ENCODE data around the gene UBE3D.

UBE3D gene, protein sequence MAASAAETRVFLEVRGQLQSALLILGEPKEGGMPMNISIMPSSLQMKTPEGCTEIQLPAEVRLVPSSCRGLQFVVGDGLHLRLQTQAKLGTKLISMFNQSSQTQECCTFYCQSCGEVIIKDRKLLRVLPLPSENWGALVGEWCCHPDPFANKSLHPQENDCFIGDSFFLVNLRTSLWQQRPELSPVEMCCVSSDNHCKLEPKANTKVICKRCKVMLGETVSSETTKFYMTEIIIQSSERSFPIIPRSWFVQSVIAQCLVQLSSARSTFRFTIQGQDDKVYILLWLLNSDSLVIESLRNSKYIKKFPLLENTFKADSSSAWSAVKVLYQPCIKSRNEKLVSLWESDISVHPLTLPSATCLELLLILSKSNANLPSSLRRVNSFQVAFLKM
- 6.4 to 9.5 (median 8.5) reads per million in 3 donors for total RNA-seq

DNA sequence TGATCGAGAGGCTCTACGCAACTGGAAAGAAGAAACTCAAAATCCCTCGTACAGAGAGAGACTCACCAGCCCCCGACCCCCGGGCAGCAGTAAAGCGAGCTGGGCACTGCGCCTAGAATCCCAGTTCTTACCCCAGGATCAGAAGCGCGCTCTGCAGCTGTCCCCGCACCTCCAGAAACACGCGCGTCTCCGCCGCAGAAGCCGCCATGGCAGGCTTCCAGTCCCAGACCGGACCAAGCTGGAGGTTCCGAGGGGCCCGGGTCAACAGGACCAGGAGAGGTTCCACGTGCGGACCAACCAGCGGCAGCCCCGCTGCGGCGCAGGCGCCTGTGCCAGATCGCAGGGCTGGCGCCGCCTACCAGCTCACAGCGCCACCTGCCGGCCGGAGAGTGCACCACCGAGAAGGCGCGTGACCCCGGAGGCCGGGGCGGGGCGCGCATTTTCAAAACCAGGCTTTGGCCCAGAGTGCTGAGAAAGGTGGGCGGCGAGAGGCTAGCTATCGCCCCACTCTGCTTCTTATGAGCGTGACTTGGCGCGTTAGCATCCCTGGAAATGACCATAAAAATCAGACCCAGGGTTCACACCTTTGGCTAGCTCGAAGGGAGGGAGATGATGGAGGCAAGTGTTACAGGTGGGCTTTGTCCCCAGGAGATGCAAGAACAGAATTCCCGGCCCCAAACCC lies at the start of gene UBE3D:
UBE3D (minus strand) TSS at position 331 of the 682 bp plus-strand sequence; CDS start at position 208, 123 bp downstream.
- H3K9me3 ChIP-seq (ENCODE audit: control insufficient read depth, low read length): no peaks in the 10 kb centered on the region
- DNase-seq: peak; percentile 80 to 89 (median 84)
- no peaks in the 10 kb centered on the region for H3K36me3 ChIP-seq (ENCODE audit: control insufficient read depth, insufficient read depth, low read length)
- peak within 1 kb of the TSS; percentile 79 for H3K4me3 ChIP-seq (ENCODE audit: insufficient read depth, low read depth, low read length, poor library complexity, severe bottlenecking)
- no peaks in the 10 kb centered on the region for H3K27me3 ChIP-seq (replicated peaks; ENCODE audit: control insufficient read depth, insufficient read depth, low read length, poor library complexity, severe bottlenecking)
- H3K27ac ChIP-seq (ENCODE audit: insufficient read depth, low read length, poor library complexity, severe bottlenecking): peak within 1 kb of the TSS; percentile 33
- peaks cover 7% of the 10 kb centered on the region for H3K4me1 ChIP-seq (ENCODE audit: control insufficient read depth, insufficient read depth, low read length, poor library complexity, severe bottlenecking)

DNA sequence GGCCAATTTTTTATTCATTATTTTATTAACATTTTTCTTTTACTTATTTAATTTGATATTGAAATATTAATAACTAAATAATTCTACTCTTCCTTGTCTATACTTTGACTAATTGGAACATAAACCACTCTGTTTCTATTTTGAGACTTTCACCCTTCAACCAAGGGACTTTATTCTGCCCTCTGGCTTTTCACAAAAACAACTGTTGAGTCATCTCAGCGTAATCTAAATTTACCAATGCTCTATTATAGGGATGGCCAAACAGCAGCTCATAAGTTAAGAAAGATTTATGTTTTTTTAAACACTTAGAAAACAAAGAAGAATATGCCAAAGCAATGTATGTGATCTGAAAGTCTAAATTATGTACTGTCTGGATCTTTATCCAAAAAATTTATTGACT lies 48.5 kb upstream of the UBE3D start:
- Histone ChIP-seq H3K36me3 (ENCODE audit: control insufficient read depth, insufficient read depth, low read length) (peaks cover 15% of the 10 kb centered on the region), H3K27me3 (replicated peaks; ENCODE audit: control insufficient read depth, insufficient read depth, low read length, poor library complexity, severe bottlenecking) (no peaks in the 10 kb centered on the region), H3K9me3 (ENCODE audit: control insufficient read depth, low read length) (no peaks in the 10 kb centered on the region), H3K4me1 (ENCODE audit: control insufficient read depth, insufficient read depth, low read length, poor library complexity, severe bottlenecking) (no peaks in the 10 kb centered on the region), H3K27ac (ENCODE audit: insufficient read depth, low read length, poor library complexity, severe bottlenecking) (no peak overlapping the region), H3K4me3 (ENCODE audit: insufficient read depth, low read depth, low read length, poor library complexity, severe bottlenecking) (no peak overlapping the region)
- DNase-seq: no peak

DNA sequence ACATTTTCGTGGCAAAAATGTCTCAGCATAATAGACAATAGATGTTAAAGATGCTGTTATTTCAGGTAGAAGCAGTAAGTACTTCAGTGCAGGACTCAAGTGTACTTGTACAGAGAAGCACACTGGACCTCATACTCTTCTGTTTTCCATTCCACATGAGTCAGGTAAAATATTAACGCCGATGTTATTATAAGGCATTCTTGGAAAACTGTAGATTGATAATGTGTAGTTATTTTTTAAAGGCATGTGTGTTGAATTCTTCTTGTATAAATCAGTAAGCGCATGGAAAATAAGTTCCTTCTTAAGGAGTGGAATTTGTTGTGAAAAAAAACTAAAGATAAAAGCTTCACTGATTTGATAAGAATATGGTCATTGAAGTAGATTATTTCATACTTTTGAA lies 47.6 kb upstream of the UBE3D start:
- no peaks in the 10 kb centered on the region for H3K9me3 ChIP-seq (ENCODE audit: control insufficient read depth, low read length)
- no peaks in the 10 kb centered on the region for H3K4me1 ChIP-seq (ENCODE audit: control insufficient read depth, insufficient read depth, low read length, poor library complexity, severe bottlenecking)
- H3K27me3 ChIP-seq (replicated peaks; ENCODE audit: control insufficient read depth, insufficient read depth, low read length, poor library complexity, severe bottlenecking): no peaks in the 10 kb centered on the region
- no peak for DNase-seq
- no peak overlapping the region for H3K4me3 ChIP-seq (ENCODE audit: insufficient read depth, low read depth, low read length, poor library complexity, severe bottlenecking)
- no peak overlapping the region for H3K27ac ChIP-seq (ENCODE audit: insufficient read depth, low read length, poor library complexity, severe bottlenecking)
- peaks cover 10% of the 10 kb centered on the region for H3K36me3 ChIP-seq (ENCODE audit: control insufficient read depth, insufficient read depth, low read length)

DNA sequence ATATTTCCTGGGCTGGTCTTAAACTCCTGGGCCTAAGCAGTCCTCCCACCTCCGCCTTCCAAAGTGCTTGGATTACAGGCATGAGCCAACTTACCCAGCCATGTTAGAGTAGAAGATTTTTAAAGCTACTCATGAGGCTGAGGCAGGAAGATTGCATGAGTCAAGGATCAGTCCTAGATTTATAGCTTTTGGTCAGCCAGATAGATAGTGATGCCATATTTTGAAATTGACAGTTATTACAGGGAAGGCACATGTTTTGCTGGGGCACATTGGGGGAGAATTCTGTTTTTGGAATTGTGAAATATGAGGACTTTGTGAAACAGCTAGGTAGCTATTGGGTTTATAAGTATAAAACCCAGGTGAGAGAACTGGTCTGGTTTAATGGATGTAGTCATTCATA lies 42.7 kb upstream of the UBE3D start:
- no peak overlapping the region for H3K27ac ChIP-seq (ENCODE audit: insufficient read depth, low read length, poor library complexity, severe bottlenecking)
- H3K9me3 ChIP-seq (ENCODE audit: control insufficient read depth, low read length): no peaks in the 10 kb centered on the region
- peaks cover 20% of the 10 kb centered on the region for H3K36me3 ChIP-seq (ENCODE audit: control insufficient read depth, insufficient read depth, low read length)
- H3K4me3 ChIP-seq (ENCODE audit: insufficient read depth, low read depth, low read length, poor library complexity, severe bottlenecking): no peak overlapping the region
- no peak for DNase-seq
- no peaks in the 10 kb centered on the region for H3K27me3 ChIP-seq (replicated peaks; ENCODE audit: control insufficient read depth, insufficient read depth, low read length, poor library complexity, severe bottlenecking)
- no peaks in the 10 kb centered on the region for H3K4me1 ChIP-seq (ENCODE audit: control insufficient read depth, insufficient read depth, low read length, poor library complexity, severe bottlenecking)

DNA sequence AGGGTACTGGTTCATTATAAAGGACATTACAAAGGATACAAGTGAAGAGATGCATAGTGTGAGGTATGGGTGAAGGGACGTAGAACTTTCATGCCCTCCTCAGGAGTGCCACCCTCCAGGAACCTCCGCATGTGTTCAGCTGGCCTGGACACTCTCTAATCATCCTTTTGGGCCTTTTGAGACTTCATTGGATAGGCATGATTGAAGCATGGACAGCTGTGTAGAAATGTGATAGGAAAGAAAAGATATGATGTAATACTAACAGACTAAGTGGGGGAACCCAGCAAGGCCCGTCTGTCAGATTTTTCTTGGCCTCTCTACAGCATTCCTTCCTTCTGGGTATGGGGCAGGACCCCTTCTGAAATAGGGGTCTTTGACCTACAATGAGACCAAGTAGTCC lies 32.9 kb upstream of the UBE3D start:
- no peak overlapping the region for H3K4me3 ChIP-seq (ENCODE audit: insufficient read depth, low read depth, low read length, poor library complexity, severe bottlenecking)
- no peaks in the 10 kb centered on the region for H3K27me3 ChIP-seq (replicated peaks; ENCODE audit: control insufficient read depth, insufficient read depth, low read length, poor library complexity, severe bottlenecking)
- DNase-seq: no peak
- no peaks in the 10 kb centered on the region for H3K4me1 ChIP-seq (ENCODE audit: control insufficient read depth, insufficient read depth, low read length, poor library complexity, severe bottlenecking)
- H3K9me3 ChIP-seq (ENCODE audit: control insufficient read depth, low read length): no peaks in the 10 kb centered on the region
- H3K27ac ChIP-seq (ENCODE audit: insufficient read depth, low read length, poor library complexity, severe bottlenecking): no peak overlapping the region
- H3K36me3 ChIP-seq (ENCODE audit: control insufficient read depth, insufficient read depth, low read length): peaks cover 21% of the 10 kb centered on the region

DNA sequence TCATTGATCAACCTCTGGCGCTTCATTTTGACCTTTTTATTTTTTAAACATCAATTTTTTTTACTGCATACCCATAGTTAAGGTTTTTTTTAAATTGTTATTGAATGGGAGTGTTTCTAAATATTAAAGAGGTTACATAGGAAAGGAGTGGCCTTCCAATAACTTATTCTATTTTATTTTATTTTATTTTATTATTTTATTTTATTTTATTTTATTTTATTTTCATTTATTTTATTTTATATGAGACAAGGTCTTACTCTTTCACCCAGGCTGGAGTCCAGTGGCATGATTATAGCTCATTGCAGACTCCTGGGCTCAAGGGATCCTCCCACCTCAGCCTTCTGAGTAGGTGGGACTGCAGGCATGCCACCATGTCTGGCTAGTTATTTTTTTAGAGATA lies 32.0 kb upstream of the UBE3D start:
- Histone ChIP-seq H3K36me3 (ENCODE audit: control insufficient read depth, insufficient read depth, low read length) (peaks cover 12% of the 10 kb centered on the region), H3K27ac (ENCODE audit: insufficient read depth, low read length, poor library complexity, severe bottlenecking) (no peak overlapping the region), H3K4me3 (ENCODE audit: insufficient read depth, low read depth, low read length, poor library complexity, severe bottlenecking) (no peak overlapping the region), H3K27me3 (replicated peaks; ENCODE audit: control insufficient read depth, insufficient read depth, low read length, poor library complexity, severe bottlenecking) (no peaks in the 10 kb centered on the region), H3K4me1 (ENCODE audit: control insufficient read depth, insufficient read depth, low read length, poor library complexity, severe bottlenecking) (no peaks in the 10 kb centered on the region), H3K9me3 (ENCODE audit: control insufficient read depth, low read length) (no peaks in the 10 kb centered on the region)
- DNase-seq: no peak

DNA sequence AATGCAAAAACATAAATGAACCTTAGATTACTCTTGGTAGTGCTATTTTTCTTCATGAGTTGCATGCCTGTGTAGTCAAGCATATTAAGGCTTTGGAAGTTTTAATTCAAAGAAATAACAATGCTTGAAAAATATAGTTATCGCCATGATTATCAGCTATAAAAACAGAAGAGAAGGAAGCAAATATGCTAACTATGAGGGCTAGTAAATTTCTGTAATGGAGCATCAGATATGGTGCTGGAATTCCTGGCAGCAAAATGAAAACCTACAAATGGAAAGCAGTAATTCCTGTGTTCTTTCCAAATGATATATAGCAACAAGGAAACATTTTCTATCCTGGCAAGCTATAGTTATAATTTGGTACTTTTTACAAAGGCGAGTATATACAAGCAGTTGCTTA lies 31.6 kb upstream of the UBE3D start:
- peaks cover 8% of the 10 kb centered on the region for H3K36me3 ChIP-seq (ENCODE audit: control insufficient read depth, insufficient read depth, low read length)
- DNase-seq: no peak
- H3K27ac ChIP-seq (ENCODE audit: insufficient read depth, low read length, poor library complexity, severe bottlenecking): no peak overlapping the region
- no peak overlapping the region for H3K4me3 ChIP-seq (ENCODE audit: insufficient read depth, low read depth, low read length, poor library complexity, severe bottlenecking)
- H3K4me1 ChIP-seq (ENCODE audit: control insufficient read depth, insufficient read depth, low read length, poor library complexity, severe bottlenecking): no peaks in the 10 kb centered on the region
- no peaks in the 10 kb centered on the region for H3K27me3 ChIP-seq (replicated peaks; ENCODE audit: control insufficient read depth, insufficient read depth, low read length, poor library complexity, severe bottlenecking)
- no peaks in the 10 kb centered on the region for H3K9me3 ChIP-seq (ENCODE audit: control insufficient read depth, low read length)

DNA sequence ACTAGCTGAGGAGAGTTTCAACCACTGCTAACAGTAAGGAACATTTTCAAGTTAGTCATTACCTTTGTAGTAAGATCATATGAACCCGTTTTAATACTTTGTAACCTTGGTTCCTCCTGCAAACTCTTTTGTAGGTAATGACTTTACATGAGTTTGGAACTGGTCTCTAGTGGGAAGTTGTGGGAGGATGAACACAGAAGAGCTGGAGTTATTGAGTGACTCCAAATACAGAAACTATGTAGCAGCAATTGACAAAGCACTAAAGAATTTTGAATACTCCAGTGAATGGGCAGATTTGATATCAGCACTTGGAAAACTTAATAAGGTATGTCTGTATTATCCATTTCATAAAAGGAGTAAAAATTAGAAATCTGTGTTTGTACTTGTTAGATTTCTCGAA lies 31.1 kb upstream of the UBE3D start:
- H3K4me1 ChIP-seq (ENCODE audit: control insufficient read depth, insufficient read depth, low read length, poor library complexity, severe bottlenecking): no peaks in the 10 kb centered on the region
- no peak overlapping the region for H3K4me3 ChIP-seq (ENCODE audit: insufficient read depth, low read depth, low read length, poor library complexity, severe bottlenecking)
- H3K27me3 ChIP-seq (replicated peaks; ENCODE audit: control insufficient read depth, insufficient read depth, low read length, poor library complexity, severe bottlenecking): no peaks in the 10 kb centered on the region
- peaks cover 5% of the 10 kb centered on the region for H3K36me3 ChIP-seq (ENCODE audit: control insufficient read depth, insufficient read depth, low read length)
- no peak overlapping the region for H3K27ac ChIP-seq (ENCODE audit: insufficient read depth, low read length, poor library complexity, severe bottlenecking)
- H3K9me3 ChIP-seq (ENCODE audit: control insufficient read depth, low read length): no peaks in the 10 kb centered on the region
- DNase-seq: no peak

DNA sequence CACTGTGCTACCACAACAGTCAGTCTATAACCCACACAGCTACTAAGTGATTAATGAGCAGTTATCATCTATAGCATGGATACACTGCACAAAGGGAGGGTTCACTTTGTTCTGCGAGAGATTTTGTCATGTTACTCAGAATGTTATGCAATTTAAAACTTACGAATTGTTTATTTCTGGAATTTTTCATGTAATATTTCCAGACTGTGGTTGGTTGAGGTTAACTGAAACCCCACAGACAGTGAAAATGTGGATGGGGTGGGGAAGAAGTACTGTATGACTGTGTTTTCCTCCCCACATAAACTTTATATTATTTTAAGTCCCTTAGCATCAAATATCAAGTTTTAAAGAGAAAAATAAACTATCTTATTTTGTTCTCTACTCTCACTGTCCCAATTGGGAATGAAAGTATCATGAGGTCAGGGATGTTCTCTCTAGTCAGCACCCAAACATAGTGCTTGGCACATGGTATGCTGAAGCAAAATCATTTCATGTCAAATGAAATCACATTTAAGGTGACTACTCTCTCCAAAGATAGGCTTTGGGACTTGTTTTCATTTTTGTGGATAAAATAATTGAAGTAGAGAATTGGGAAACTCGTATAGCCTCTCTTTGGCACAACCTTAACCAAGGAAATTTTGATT lies 27.2 kb upstream of the UBE3D start:
- Histone ChIP-seq H3K36me3 (ENCODE audit: control insufficient read depth, insufficient read depth, low read length) (no peaks in the 10 kb centered on the region), H3K4me1 (ENCODE audit: control insufficient read depth, insufficient read depth, low read length, poor library complexity, severe bottlenecking) (no peaks in the 10 kb centered on the region), H3K4me3 (ENCODE audit: insufficient read depth, low read depth, low read length, poor library complexity, severe bottlenecking) (no peak overlapping the region), H3K9me3 (ENCODE audit: control insufficient read depth, low read length) (no peaks in the 10 kb centered on the region), H3K27ac (ENCODE audit: insufficient read depth, low read length, poor library complexity, severe bottlenecking) (no peak overlapping the region), H3K27me3 (replicated peaks; ENCODE audit: control insufficient read depth, insufficient read depth, low read length, poor library complexity, severe bottlenecking) (no peaks in the 10 kb centered on the region)
- DNase-seq: no peak

DNA sequence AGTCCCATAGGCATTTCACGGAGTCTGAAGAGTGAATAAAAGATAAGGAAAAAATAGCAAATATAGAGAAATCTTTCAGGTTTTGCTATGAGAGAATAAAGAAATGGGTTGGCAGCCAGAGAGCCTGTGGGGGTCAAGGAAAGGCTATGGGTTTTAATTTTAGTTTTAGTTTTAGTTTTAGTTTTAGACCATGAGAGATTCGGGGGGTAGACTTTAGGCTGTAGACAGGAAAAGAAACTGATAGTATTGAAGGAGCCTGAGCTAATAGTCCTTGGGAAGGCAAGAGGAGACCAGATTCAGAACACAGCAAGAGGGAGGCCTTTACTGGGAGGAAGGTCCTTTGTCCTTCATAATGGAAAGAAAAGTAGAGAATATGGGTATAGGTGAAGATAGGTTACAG lies 21.1 kb upstream of the UBE3D start:
- Histone ChIP-seq H3K9me3 (ENCODE audit: control insufficient read depth, low read length) (no peaks in the 10 kb centered on the region), H3K4me3 (ENCODE audit: insufficient read depth, low read depth, low read length, poor library complexity, severe bottlenecking) (no peak overlapping the region), H3K4me1 (ENCODE audit: control insufficient read depth, insufficient read depth, low read length, poor library complexity, severe bottlenecking) (no peaks in the 10 kb centered on the region), H3K36me3 (ENCODE audit: control insufficient read depth, insufficient read depth, low read length) (no peaks in the 10 kb centered on the region), H3K27ac (ENCODE audit: insufficient read depth, low read length, poor library complexity, severe bottlenecking) (no peak overlapping the region), H3K27me3 (replicated peaks; ENCODE audit: control insufficient read depth, insufficient read depth, low read length, poor library complexity, severe bottlenecking) (no peaks in the 10 kb centered on the region)
- DNase-seq: no peak

Measured in effector memory CD4-positive, alpha-beta T cell (primary cell).